K562 (cell line): ENCODE measurements around the gene H2AZ2. TPM values are rescaled to one million over a fixed set of nuclear protein-coding genes. Genes with fewer than 3 reads are reported as not detected.
A peak's percentile ranks its signal among the peaks of the same experiment; 100 is the strongest.

Experiments
- ATAC-seq: fragments of 200-7000 bp; cut with Tn5 transposase; 3 replicates; pipeline ENCODE4 v1.9.1; 2020; ENCODE audit warnings: moderate library complexity
- BruUV-seq: library from RNA; stranded (reverse); fragments of 400-500 nt; replicated peaks from 2 replicates; lab custom pipeline; 2021; lab: Mats Ljungman, UMichigan
- CTCF ChIA-PET: fragments of 300-600 bp; formaldehyde crosslinking; extraction: SDS; loops from one replicate; lab custom pipeline; 2021; ENCODE audit warnings: low intra/inter-chr PET ratio; lab: Yijun Ruan, JAX
- POLR2A ChIA-PET: fragments of 300-600, 350-650 bp; sonication (Branson Sonifier 250); formaldehyde crosslinking; extraction: SDS; loops from one replicate; lab custom pipeline; 2021; ENCODE audit warnings: antibody characterized with exemption, inconsistent platforms; lab: Yijun Ruan, JAX
- DNase-seq, 4 experiments: peaks; one replicate each; pipeline versions ENCODE4 v3.0.0 to v3.0.0-alpha.2; 2011 to 2018; ENCODE audit warnings: low spot score in 3 of 4, mixed read lengths in 3 of 4; ENCODE audit errors: extremely low read depth in 1 of 4
- FAIRE-seq: peaks from 2 replicates; lab custom pipeline; 2011; peaks lifted over from hg19 to GRCh38; lab: Jason Lieb, UNC
- H2AFZ ChIP-seq: 2 replicates; pipeline ENCODE4 v1.6.0; 2011; ENCODE audit warnings: low read depth, low read length, control low read depth, inconsistent platforms
- H3K27ac ChIP-seq: fragments of 200-600 bp; 3 replicates; pipeline ENCODE4 v1.8.0; 2011; ENCODE audit warnings: low read depth, mild to moderate bottlenecking, control low read depth, inconsistent platforms, low read length, moderate library complexity, mixed read lengths; ENCODE audit errors: extremely low read depth
- H3K27me3 ChIP-seq, 2 experiments: fragments of 300-600 bp in 1 of 2; 2 replicates in 1 of 2; 3 replicates in 1 of 2; pipeline versions ENCODE4 v1.6.0 to v1.8.0; 2011; ENCODE audit warnings: inconsistent platforms in 2 of 2, low read length in 2 of 2, mild to moderate bottlenecking in 1 of 2, mixed read lengths in 1 of 2, moderate library complexity in 1 of 2; ENCODE audit not compliant: control insufficient read depth in 2 of 2, insufficient read depth in 2 of 2
- H3K36me3 ChIP-seq: fragments of 300-600 bp; 3 replicates; pipeline ENCODE4 v1.8.0; 2011; ENCODE audit warnings: mild to moderate bottlenecking, low read length, inconsistent platforms; ENCODE audit not compliant: control insufficient read depth, insufficient read depth
- H3K4me1 ChIP-seq, 2 experiments: fragments of 200-600 bp in 1 of 2; replicated peaks in 1 of 2; 2 replicates in 1 of 2; 3 replicates in 1 of 2; pipeline versions ENCODE4 v1.5.1 to v1.8.0; 2011; ENCODE audit warnings: inconsistent platforms in 2 of 2, low read length in 2 of 2, mild to moderate bottlenecking in 1 of 2, mixed read lengths in 1 of 2, moderate library complexity in 1 of 2; ENCODE audit not compliant: control insufficient read depth in 2 of 2, insufficient read depth in 2 of 2
- H3K4me2 ChIP-seq: 2 replicates; pipeline ENCODE4 v1.6.1; 2011; ENCODE audit warnings: low read length, control low read depth, inconsistent platforms, mixed read lengths; ENCODE audit not compliant: insufficient read depth
- H3K4me3 ChIP-seq: fragments of 200-600 bp; sonication (generic), shearing (Covaris generic); 2 replicates; pipeline ENCODE4 v1.5.1; 2016; ENCODE audit warnings: control low read depth, inconsistent platforms
- H3K79me2 ChIP-seq: fragments of 200-600 bp; 3 replicates; pipeline ENCODE4 v1.8.0; 2011; ENCODE audit warnings: low read length, inconsistent platforms; ENCODE audit not compliant: control insufficient read depth, insufficient read depth
- H3K9ac ChIP-seq, 2 experiments: 2 replicates each; pipeline versions ENCODE4 v1.6.0 to v1.6.1; 2011; ENCODE audit warnings: low read depth in 2 of 2, low read length in 2 of 2, control low read depth in 1 of 2, inconsistent platforms in 1 of 2, mild to moderate bottlenecking in 1 of 2, mixed read lengths in 1 of 2; ENCODE audit not compliant: insufficient read depth in 1 of 2
- H3K9me1 ChIP-seq: one replicate; pipeline ENCODE4 v1.6.0; 2011; ENCODE audit warnings: inconsistent platforms, mild to moderate bottlenecking, low read length, moderate library complexity; ENCODE audit not compliant: control insufficient read depth, insufficient read depth
- H3K9me3 ChIP-seq: replicated peaks from 2 replicates; pipeline ENCODE4 v1.5.1; 2011; ENCODE audit warnings: low read depth, low read length, inconsistent platforms; ENCODE audit not compliant: control insufficient read depth, insufficient read depth
- H4K20me1 ChIP-seq: replicated peaks from 2 replicates; pipeline ENCODE4 v1.6.1; 2011; ENCODE audit warnings: low read length, inconsistent platforms, mixed read lengths; ENCODE audit not compliant: control insufficient read depth, insufficient read depth
- BDP1 ChIP-seq: IDR thresholded peaks from 3 replicates; pipeline ENCODE4 v1.6.1; 2011; ENCODE audit not compliant: insufficient read length, insufficient read depth
- CEBPB ChIP-seq: fragments of 450-650 bp; IDR thresholded peaks from 2 replicates; pipeline ENCODE4 v1.6.1; 2016; ENCODE audit warnings: missing genetic modification characterization, missing compliant biosample characterization
- ELF1 ChIP-seq: fragments of 200-800 bp; sonication (Bioruptor generic); IDR thresholded peaks from 2 replicates; pipeline ENCODE4 v1.6.1; 2016; ENCODE audit warnings: missing genetic modification characterization, missing compliant biosample characterization
- ESRRA ChIP-seq: fragments of 450-650 bp; IDR thresholded peaks from 2 replicates; pipeline ENCODE4 v1.6.1; 2014; ENCODE audit warnings: low read depth, mild to moderate bottlenecking, moderate library complexity, borderline replicate concordance
- EWSR1 ChIP-seq: fragments of 450-650 bp; IDR thresholded peaks from 2 replicates; pipeline ENCODE4 v1.6.1; 2018; ENCODE audit warnings: borderline replicate concordance, mild to moderate bottlenecking, low read depth, moderate library complexity; ENCODE audit not compliant: partially characterized antibody
- GTF2F1 ChIP-seq: IDR thresholded peaks from 2 replicates; pipeline ENCODE4 v1.6.1; 2011; ENCODE audit warnings: low read depth, low read length, improper control_type of control experiment
- HSF4 ChIP-seq: fragments of 250-450 bp; sonication (Bioruptor Pico); IDR thresholded peaks from 2 replicates; pipeline ENCODE4 v2.1.2; 2022; ENCODE audit warnings: mild to moderate bottlenecking, moderate library complexity, borderline replicate concordance
- MCM3 ChIP-seq: fragments of 450-650 bp; IDR thresholded peaks from 2 replicates; pipeline ENCODE4 v1.6.1; 2016
- PURB ChIP-seq: sonication (generic); formaldehyde crosslinking; IDR thresholded peaks from 2 replicates; pipeline ENCODE4 v1.9.0; 2021; ENCODE audit warnings: low read depth, mild to moderate bottlenecking, missing genetic modification reagents
- RBBP5 ChIP-seq: fragments of 200-600 bp; sonication (generic); IDR thresholded peaks from 2 replicates; pipeline ENCODE4 v1.6.1; 2012; ENCODE audit warnings: borderline replicate concordance, mild to moderate bottlenecking, low read length, control low read depth, inconsistent platforms; ENCODE audit not compliant: insufficient read depth, poor library complexity, severe bottlenecking
- SREBF2 ChIP-seq: sonication (generic); formaldehyde crosslinking; IDR thresholded peaks from 2 replicates; pipeline ENCODE4 v1.4.0; 2020; ENCODE audit warnings: mild to moderate bottlenecking, missing genetic modification reagents
- TBL1XR1 ChIP-seq, 2 experiments: IDR thresholded peaks; 2 replicates each; pipeline ENCODE4 v1.6.1; 2012; ENCODE audit warnings: improper control_type of control experiment in 2 of 2, low read length in 2 of 2, mild to moderate bottlenecking in 1 of 2
- WHSC1 ChIP-seq: IDR thresholded peaks from one replicate; pipeline ENCODE4 v1.6.1; 2012; ENCODE audit warnings: low read length, control low read depth, inconsistent platforms
- ZNF175 ChIP-seq: fragments of 200-800 bp; sonication (Bioruptor generic); IDR thresholded peaks from 2 replicates; pipeline ENCODE4 v1.6.1; 2016; ENCODE audit warnings: low read depth, mild to moderate bottlenecking, missing genetic modification characterization, missing compliant biosample characterization
- ZNF354B ChIP-seq: fragments of 250-450 bp; sonication (Bioruptor Pico); IDR thresholded peaks from 2 replicates; pipeline ENCODE4 v1.4.0; 2020
- ZNF76 ChIP-seq: fragments of 250-450 bp; sonication (Bioruptor Pico); IDR thresholded peaks from 2 replicates; pipeline ENCODE4 v1.4.0; 2020; ENCODE audit warnings: mild to moderate bottlenecking, moderate library complexity, borderline replicate concordance
- WGBS: fragments of 100-300 bp; shearing (Covaris generic); methylation state at CpG from one replicate; pipeline ENCODE4 v1.1.6; 2016; ENCODE audit warnings: low coverage, mixed read lengths; ENCODE audit not compliant: insufficient coverage; ENCODE audit errors: missing lambda C conversion rate; 5-methylcytosine and 5-hydroxymethylcytosine counted together
- in situ Hi-C: fragments of 300-500 bp; cut with MboI; formaldehyde crosslinking; loops from 4 replicates; pipeline ENCODE4 v1.15.0; 2018; ENCODE audit warnings: inconsistent platforms, mixed read lengths
- intact Hi-C: fragments of 100-400 bp; cut with micrococcal nuclease; formaldehyde crosslinking; loops from 2 replicates; pipeline ENCODE4 v1.14.2; 2022
- polyA plus RNA-seq, 8 experiments: library from polyadenylated mRNA; depleted of rRNA in 4 of 8; stranded (reverse) in 5 of 8; unstranded in 3 of 8; fragments of >200 nt; fragmentation: Nextera tagmentation in 2 of 8; fragmentation: Illumina TruSeq in 1 of 8; extraction: Ambion mirVana in 2 of 8; extraction: Trizol in 1 of 8; gene quantifications; 2 replicates each; pipeline versions ENCODE4 v1.2.1 to v1.2.3, GENCODE V29; 2011 to 2014; ENCODE audit warnings: inconsistent platforms in 1 of 8, missing spikeins in 1 of 8
- total RNA-seq, 7 experiments: library from RNA; depleted of rRNA in 6 of 7; stranded (reverse); fragments of >200 nt in 6 of 7; fragmentation: Illumina TruSeq in 2 of 7; extraction: Trizol in 2 of 7; gene quantifications; 2 replicates each; pipeline versions ENCODE4 v1.2.1 to v1.2.3, GENCODE V29; 2011 to 2021; ENCODE audit warnings: low replicate concordance in 1 of 7
- TF ChIP-seq, protein P1 (sequence below): fragments of 250-450 bp; sonication (Bioruptor Pico); IDR thresholded peaks from 2 replicates; pipeline ENCODE4 v1.8.0; 2021; ENCODE audit warnings: mild to moderate bottlenecking, moderate library complexity
- TF ChIP-seq, protein P2 (sequence below): fragments of 450-650 bp; IDR thresholded peaks from 2 replicates; pipeline ENCODE4 v1.6.1; 2014; ENCODE audit warnings: low read depth, mild to moderate bottlenecking, moderate library complexity, borderline replicate concordance
- TF ChIP-seq, protein P3 (sequence below): sonication (generic); formaldehyde crosslinking; IDR thresholded peaks from 2 replicates; pipeline ENCODE4 v1.8.0; 2022; ENCODE audit warnings: missing genetic modification reagents, mild to moderate bottlenecking, borderline replicate concordance

The H2AZ2 gene
- total and polyA plus RNA-seq, 9 of the 15 experiments (the other 6 are each of a cell fraction or from before 2014, with no cell fraction given) = 105 to 382 (median 286) TPM

- H2AFZ ChIP-seq = peak overlapping the region; percentile 68
- H3K9me1 ChIP-seq = no peaks in the 10 kb centered on the region
- peaks cover 20% of the 10 kb centered on the region for H3K36me3 ChIP-seq
- FAIRE-seq (peak; percentile 96), DNase-seq (peak; percentile 87 to 91 (median 89)), ATAC-seq (peak; percentile 75)
- H3K27ac ChIP-seq = peak overlapping the region; percentile 98
- intact Hi-C loops (loop anchor here (1.0 to 10.0 kb wide), 3 partner anchors 103 to 259 kb away; partner anchors contain the start of gene ZMIZ2), in situ Hi-C loops (no loop called here)
- BruUV-seq = TSS peak; percentile 49
- H3K4me2 ChIP-seq = peak overlapping the region; percentile 91
- peak overlapping the region; percentile 93 to 95 for H3K9ac ChIP-seq
- H3K79me2 ChIP-seq = peaks cover 65% of the 10 kb centered on the region
- H3K4me3 ChIP-seq = peak overlapping the region; percentile 72
- CTCF ChIA-PET = interaction anchor here (1.7 kb wide), 1 partner anchor 260 kb away, joined by 9 read pairs; no protein-coding TSS in a partner anchor
- no peaks in the 10 kb centered on the region for H3K27me3 ChIP-seq
- H3K4me1 ChIP-seq = peaks cover 15% of the 10 kb centered on the region in 2 experiments; a peak in 4 of 5 replicates
- peaks cover 15% of the 10 kb centered on the region; the same call in 1 of the 2 replicates for H4K20me1 ChIP-seq
- POLR2A ChIA-PET = interaction anchor here (0.6 to 4.3 kb wide), 33 partner anchors 8 to 305 kb away, joined by 3 to 43 read pairs (median 5); partner anchors contain the start of genes OGDH, PURB, TBRG4 and TMED4
- no peaks in the 10 kb centered on the region for H3K9me3 ChIP-seq
- WGBS = under 1% methylated on average over 22 of the region's 36 CpGs
- TF ChIP-seq ZNF354B (CRISPR knock-in tag) (no peak), PURB (CRISPR knock-in tag) (no peak), MCM3 (no peak), ZNF76 (CRISPR knock-in tag) (no peak), HSF4 (no peak), ESRRA (no peak; the same call in 1 of the 2 replicates), BDP1 (no peak), ELF1 (tag) (no peak), GTF2F1 (no peak), SREBF2 (no peak), ZNF175 (CRISPR knock-in tag) (peak; percentile 59; the same call in 1 of the 2 replicates), CEBPB (tag) (peak; percentile 98), RBBP5 (peak; percentile 79), TBL1XR1 (IDR thresholded peaks at IDR 0.05; ENCODE audit: low read length in 2 of 2) (peak; percentile 4 to 31; a peak in 1 of 4 replicates), EWSR1 (no peak), WHSC1 (no peak)
- TF ChIP-seq, protein P1, sequence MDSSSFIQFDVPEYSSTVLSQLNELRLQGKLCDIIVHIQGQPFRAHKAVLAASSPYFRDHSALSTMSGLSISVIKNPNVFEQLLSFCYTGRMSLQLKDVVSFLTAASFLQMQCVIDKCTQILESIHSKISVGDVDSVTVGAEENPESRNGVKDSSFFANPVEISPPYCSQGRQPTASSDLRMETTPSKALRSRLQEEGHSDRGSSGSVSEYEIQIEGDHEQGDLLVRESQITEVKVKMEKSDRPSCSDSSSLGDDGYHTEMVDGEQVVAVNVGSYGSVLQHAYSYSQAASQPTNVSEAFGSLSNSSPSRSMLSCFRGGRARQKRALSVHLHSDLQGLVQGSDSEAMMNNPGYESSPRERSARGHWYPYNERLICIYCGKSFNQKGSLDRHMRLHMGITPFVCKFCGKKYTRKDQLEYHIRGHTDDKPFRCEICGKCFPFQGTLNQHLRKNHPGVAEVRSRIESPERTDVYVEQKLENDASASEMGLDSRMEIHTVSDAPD (CRISPR knock-in tag) = no peak
- TF ChIP-seq, protein P2, sequence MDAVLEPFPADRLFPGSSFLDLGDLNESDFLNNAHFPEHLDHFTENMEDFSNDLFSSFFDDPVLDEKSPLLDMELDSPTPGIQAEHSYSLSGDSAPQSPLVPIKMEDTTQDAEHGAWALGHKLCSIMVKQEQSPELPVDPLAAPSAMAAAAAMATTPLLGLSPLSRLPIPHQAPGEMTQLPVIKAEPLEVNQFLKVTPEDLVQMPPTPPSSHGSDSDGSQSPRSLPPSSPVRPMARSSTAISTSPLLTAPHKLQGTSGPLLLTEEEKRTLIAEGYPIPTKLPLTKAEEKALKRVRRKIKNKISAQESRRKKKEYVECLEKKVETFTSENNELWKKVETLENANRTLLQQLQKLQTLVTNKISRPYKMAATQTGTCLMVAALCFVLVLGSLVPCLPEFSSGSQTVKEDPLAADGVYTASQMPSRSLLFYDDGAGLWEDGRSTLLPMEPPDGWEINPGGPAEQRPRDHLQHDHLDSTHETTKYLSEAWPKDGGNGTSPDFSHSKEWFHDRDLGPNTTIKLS = peak; percentile 34; the same call in 1 of the 2 replicates
- TF ChIP-seq, protein P3, sequence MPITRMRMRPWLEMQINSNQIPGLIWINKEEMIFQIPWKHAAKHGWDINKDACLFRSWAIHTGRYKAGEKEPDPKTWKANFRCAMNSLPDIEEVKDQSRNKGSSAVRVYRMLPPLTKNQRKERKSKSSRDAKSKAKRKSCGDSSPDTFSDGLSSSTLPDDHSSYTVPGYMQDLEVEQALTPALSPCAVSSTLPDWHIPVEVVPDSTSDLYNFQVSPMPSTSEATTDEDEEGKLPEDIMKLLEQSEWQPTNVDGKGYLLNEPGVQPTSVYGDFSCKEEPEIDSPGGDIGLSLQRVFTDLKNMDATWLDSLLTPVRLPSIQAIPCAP (CRISPR knock-in tag) = no peak
Observed at GRCh38 chr7:44847509-44847919, 373 bp downstream of the H2AZ2 start.
